A673 (cell line): ENCODE measurements around the gene HSP90AB1.

Experiments
- EZH2 ChIP-seq: fragments of 200-600 bp; sonication (generic); IDR thresholded peaks from 2 replicates; pipeline ENCODE4 v1.6.1; 2017; ENCODE audit warnings: borderline replicate concordance, low read depth, mild to moderate bottlenecking, mixed read lengths, antibody characterized with exemption, low read length; ENCODE audit not compliant: poor library complexity, severe bottlenecking
- TF ChIP-seq, protein P1 (sequence below): fragments of 300-800, 200-600 bp; sonication (generic); conservative IDR thresholded peaks from 2 replicates; pipeline ENCODE4 v1.5.1; 2017; ENCODE audit warnings: low read depth, mild to moderate bottlenecking, antibody characterized with exemption, low read length, moderate library complexity, mixed read lengths

DNA sequence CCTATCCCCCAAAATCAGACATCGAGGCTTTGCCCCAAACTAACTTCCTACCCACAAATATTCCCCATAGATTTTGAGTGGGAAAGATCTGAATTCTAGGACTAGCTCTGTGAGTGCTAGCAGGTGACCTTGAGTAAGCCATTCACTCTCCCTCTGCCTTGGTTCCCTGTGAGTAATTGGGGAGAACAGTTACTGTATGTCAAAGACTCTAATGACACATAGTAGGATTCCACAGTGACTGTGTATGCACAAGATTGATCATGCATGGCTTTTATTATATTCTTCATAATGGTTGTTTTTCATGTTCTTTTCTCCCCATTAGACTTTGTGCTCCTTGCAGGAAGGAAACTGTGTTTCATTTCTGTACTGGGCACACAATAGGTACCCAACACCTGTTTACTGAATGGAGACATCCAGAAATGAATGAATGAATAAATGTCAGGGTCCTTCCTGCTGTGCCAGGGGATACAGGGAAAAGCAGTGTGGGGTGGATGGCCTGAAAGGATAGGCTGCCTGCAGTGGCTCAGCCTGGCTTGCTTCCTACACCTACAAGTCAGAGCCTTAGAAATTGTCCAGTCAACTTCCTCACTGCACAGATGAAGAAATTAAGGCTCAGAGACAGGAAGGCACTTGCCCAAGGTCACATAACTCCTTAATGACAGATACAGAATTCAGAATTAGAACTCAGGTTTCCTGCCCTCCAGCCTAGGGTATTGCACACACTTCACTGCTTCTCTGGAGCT lies 22.4 kb downstream of the HSP90AB1 start:
- TF ChIP-seq, protein P1, sequence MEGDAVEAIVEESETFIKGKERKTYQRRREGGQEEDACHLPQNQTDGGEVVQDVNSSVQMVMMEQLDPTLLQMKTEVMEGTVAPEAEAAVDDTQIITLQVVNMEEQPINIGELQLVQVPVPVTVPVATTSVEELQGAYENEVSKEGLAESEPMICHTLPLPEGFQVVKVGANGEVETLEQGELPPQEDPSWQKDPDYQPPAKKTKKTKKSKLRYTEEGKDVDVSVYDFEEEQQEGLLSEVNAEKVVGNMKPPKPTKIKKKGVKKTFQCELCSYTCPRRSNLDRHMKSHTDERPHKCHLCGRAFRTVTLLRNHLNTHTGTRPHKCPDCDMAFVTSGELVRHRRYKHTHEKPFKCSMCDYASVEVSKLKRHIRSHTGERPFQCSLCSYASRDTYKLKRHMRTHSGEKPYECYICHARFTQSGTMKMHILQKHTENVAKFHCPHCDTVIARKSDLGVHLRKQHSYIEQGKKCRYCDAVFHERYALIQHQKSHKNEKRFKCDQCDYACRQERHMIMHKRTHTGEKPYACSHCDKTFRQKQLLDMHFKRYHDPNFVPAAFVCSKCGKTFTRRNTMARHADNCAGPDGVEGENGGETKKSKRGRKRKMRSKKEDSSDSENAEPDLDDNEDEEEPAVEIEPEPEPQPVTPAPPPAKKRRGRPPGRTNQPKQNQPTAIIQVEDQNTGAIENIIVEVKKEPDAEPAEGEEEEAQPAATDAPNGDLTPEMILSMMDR, result no peak
- TF ChIP-seq EZH2, result no peak
